Pons (tissue), 1 donor: Measurements from ENCODE around the gene NOL4L.
A peak's percentile ranks its signal among the peaks of the same experiment; 100 is the strongest.

ENCODE experiments used
- DNase-seq: peaks from one replicate; pipeline ENCODE4 v3.0.0-alpha.2; 2016; ENCODE audit warnings: low spot score

Gene NOL4L

GRCh38 chr20:32526125-32526524, 59.0 kb downstream of the NOL4L start:
- no peak for DNase-seq

DNA sequence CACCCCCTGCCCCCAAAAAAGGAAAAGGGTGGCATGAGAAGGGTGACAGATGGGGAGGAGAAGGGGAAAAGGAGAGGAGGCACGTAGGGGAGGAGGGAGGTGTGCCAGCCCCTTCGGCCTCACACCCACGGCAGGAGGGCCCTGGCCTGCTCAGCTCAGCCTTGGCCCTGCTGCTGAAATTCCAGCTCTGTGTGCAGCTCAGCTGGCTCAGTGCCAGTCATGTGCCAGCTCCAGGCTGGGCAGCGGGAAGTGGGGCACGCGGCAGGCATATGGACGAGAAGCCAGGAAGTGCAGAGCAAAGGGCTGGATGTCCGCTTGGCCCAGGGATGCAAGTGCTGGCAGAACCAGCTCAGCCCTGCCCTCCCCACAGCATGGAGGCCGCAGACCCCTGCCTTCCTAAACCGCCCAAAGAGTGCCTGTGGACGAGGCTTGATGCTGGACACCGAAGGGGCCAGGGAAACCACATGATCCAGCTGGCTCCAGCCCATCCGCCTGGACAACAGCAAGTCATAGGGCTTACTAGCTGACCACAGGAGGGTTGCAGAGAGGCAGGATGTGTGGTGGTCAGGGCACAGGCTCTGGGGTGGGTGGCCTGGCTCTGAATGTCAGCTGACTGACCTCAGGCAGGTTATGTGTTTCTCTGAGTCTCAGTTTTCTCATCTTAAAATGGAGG, 60.2 kb downstream of the NOL4L start:
- DNase-seq, result peak; percentile 58

- DNase-seq, result no peak
Measured at GRCh38 chr20:32523613-32524213, 61.4 kb downstream of the NOL4L start.

- DNase-seq, result no peak
Measured at GRCh38 chr20:32522776-32523612, 62.1 kb downstream of the NOL4L start.

- DNase-seq, result no peak
Measured at GRCh38 chr20:32522526-32522775, 62.7 kb downstream of the NOL4L start.

DNA sequence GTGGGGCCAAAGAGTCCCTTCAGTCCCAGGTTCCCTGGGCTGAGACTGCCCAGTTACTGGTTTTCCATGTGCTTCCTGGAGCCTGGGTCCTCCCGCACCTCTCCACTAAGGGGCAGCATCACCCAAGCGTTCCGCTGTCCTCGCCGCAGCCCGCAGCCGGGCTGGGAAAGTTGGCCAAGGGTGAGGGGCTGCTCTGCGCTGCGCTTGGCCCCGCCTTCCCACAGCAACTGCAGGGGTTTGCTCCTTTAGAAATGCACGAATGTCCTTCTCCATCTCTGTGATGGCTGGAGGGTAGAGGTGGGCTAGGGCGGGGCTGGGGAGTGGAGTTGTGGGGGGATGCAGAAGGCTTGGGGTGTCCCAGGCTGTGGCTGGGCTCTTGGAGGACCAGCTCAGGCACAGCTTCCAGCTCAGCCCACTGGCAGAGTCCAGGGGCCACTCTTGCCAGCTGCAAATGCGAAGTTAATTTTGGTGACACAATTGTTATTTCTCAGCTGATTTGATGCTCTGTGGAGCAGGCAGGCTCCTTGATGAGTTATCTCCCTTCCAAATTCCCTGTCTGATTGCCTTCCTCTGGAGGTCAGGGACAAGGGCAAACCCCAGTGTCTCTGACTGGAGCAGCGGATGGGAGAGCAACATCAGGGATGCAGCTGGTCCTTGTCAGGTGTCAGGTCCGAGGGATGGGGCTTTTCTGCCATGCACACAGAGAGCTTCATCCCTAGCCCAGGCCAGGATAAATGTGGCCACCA, 63.2 kb downstream of the NOL4L start:
- DNase-seq, result peak; percentile 59

DNA sequence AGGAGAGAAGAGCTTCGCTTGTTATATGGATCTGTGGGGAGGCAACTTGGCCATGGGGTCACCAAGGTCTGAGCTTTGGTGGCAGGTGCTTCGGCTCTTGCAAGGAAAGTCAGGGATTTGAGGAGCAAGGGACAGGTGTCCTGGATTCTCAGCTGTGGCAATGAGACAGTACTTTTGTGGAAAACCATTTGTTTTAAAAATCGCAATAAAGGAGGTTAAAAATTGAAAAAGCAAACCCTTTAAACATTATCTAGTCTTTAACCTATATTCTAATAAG, 64.3 kb downstream of the NOL4L start:
- no peak for DNase-seq

DNA sequence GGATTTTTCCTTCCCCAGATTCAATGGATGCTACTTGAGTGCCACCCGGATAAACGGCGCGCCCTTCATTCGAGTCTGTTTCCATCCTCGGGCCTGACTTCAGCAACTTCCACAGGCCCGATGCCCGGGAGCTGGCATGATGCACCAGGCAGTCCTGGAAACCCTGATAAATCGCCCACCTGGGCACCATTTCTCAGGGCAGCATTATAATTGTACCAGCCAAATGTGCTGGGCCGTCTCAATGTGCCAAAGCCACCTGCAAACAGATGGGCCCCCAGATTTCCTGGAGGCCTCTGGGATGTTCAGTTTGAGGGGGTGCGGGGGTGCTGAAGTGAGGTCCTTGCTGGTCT, 65.8 kb downstream of the NOL4L start:
- no peak for DNase-seq

GRCh38 chr20:32518593-32519380, 66.3 kb downstream of the NOL4L start:
- no peak for DNase-seq

DNA sequence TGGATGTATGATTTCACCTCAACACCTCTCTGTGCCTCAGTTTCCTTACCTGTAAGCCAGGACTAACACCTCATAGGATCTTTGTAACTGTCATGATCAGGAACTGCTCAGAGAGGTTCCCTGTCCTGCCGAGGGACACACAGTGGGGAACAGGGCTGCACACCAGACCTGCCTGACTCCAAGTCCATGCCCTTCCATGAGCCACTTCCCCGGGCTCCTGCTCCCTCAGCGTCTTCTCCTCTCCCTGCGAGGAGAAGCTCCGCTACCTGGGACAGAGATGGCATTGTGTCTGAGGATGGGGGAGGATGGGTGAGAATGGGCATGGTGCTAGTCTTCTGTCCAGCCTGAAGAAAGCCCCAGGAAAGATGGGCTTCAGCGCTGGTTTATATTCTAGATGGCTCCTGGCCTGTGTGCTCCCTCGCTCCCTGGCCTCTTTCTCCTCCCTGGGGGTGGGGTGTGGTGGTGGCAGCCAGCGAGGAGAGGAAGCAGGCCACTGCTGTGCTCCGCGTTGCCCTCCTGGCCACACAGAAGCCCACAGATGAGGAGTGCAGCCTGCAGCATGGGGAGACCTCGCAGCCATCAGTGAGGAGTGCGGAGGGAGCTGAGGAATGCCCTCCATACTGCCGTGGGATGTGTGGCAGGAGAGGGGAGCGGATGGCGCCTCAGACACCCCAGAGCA, 67.1 kb downstream of the NOL4L start:
- no peak for DNase-seq

GRCh38 chr20:32517518-32517873, 67.6 kb downstream of the NOL4L start:
- no peak for DNase-seq

DNA sequence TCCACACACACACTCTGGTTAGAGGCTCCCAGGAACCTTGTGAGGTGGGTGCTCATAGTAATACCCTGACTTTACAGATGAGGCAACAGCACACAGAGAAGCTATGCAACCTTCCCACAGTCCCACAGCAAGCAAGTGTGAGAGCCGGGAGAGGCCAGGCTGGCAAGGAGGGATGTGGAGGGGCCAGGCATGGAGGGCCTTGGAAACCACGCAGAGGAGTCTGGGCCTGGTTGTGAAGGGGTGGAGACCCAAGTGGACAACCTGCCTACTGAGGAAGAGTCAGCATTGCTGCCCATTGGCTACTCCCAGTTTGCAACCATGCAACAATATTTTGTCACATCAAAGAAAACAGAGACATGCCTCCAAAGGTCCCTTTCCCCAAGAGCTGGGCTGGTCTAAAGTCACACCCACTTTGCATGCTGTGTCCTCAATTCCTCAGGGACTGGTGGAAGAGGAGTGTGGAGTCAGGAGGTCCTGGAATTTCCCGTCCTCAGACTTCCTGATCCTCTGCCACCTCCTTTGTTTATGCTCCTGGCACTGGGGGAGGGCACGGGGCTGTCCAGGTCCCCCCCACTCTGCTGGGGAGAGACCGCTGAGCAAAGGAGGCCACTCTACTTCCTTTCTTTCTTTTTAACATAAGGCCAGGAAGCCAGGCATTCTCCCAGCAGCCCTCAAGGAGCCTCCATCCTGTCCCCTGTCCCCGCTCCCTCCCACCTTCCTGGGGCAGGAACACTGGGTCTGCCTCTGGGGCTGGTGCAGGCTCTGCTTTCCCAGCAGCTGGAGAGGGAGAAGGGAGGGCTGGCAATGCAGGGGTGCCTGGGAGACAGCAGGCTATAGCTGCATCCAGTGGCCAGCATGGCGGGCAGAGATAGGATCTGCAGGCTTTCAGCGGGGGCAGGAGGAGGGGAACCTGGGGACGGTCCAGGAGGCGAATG, 68.3 kb downstream of the NOL4L start:
- peak; percentile 79 for DNase-seq

- DNase-seq, result no peak
Measured at GRCh38 chr20:32515631-32516101, 69.5 kb downstream of the NOL4L start.

- DNase-seq, result no peak
Measured at GRCh38 chr20:32514760-32515159, 70.4 kb downstream of the NOL4L start.

DNA sequence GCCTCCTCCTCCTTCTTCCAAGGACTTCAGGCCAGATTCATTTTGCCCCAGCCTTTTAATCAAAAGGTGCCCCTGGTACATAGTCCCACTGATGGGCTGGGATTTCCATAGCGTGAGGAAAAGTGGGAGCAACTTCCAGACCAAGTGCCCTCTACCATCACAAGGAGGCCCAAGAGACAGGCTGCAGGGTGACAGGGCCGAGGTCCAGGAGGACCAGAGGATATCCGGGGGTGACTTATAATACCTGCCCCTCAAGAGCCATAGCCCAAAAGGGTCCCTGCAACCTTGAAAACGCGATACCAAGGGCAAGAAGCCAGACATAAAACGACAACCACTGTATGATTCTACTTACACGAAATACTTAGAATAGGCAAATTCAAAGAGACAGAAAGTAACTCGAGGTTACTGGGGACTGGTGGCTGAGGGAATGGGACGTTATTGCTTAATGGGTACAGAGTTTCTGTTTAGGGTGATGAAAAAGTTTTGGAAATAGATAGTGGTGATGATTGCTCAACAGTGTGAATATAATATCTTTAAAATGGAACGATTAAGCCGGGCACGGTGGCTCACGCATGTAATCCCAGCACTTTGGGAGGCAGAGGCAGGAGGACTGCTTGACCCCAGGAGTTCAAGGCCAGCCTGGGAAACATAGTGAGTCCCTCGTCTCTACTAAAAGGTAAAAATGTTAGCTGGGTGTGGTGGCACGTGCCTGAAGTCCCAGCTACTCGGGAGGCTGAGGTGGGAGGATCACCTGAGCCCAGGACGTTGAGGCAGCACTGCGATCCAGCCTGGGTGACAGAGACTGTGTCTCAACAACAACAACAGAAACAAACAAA, 71.9 kb downstream of the NOL4L start:
- no peak for DNase-seq

DNA sequence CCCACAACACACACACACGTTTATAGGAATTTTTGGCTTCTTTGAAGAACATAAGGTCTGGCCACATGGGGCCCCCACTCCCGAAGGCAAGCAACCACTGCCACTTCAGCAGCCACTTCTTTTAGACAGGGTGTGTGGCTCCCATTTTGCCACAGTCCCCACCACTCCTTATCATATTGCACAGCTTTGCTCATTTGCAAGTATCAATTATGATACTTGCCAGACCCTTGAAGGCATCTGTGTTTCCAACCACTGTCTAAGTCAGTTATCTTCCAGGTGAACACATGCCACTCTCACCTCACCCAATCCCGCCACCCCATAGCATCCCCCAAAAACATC, 73.1 kb downstream of the NOL4L start:
- DNase-seq, result no peak

GRCh38 chr20:32511358-32512046, 73.6 kb downstream of the NOL4L start:
- DNase-seq, result no peak

DNA sequence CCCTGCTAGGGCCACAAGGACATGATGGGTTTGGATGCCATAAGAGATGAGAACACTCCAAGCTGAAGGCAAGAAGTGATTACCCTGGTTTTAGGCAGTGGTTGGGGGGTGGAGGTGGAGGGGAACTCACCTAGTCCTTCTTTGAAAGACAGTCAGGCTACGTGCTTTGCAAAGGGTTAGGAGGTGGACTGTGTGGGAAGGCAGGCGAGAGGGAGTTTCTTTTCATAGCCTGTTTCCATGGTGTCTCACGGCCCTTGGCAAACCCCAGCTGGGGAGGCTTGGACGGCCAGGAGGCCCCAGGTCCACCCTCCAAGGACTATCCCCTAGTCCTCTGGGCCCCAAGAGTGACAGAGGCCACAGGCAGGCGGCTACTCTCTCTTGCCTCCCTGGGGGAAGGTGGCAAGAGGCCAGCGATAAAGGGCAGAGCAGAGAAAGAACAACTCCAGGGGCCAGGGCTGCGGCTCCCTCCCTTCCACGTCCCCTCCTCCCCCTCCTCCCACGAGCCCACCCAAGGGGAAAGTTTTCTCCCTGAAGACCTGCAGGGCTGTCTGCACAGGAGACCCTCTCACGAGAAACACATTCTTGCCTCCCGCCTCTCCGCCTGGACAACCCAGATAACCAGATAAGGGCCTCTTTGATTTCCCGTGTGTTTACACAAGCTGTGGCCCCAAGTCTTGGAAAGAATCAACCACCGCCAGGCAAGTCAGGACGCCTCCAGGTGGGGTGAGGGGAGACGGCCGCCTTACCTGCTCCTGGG, 74.4 kb downstream of the NOL4L start:
- DNase-seq, result no peak
